IPS-NIHi11 (cell line): ENCODE measurements around the gene ZNF792.
"Not testable (repeated sequence)": the region's sequence is repeated elsewhere in the genome, so short reads cannot be mapped to it uniquely, and the experiment has no call there.

ENCODE experiments used
- DNase-seq: peaks from one replicate; pipeline ENCODE4 v3.0.0; 2012; ENCODE audit warnings: mixed read lengths, low spot score

Gene ZNF792

GRCh38 chr19:34925278-34925855, 38.7 kb downstream of the ZNF792 start:
- no peak for DNase-seq

- DNase-seq: not testable (repeated sequence)
Measured at GRCh38 chr19:34920090-34920786, 43.8 kb downstream of the ZNF792 start.

- no peak for DNase-seq
Measured at GRCh38 chr19:34918190-34918589, 45.8 kb downstream of the ZNF792 start.

- not testable (repeated sequence) for DNase-seq
Measured at GRCh38 chr19:34917144-34917543, 46.9 kb downstream of the ZNF792 start.

GRCh38 chr19:34910770-34911169, 53.3 kb downstream of the ZNF792 start:
- no peak for DNase-seq
